ENCODE results near the gene SHC3.

DNA sequence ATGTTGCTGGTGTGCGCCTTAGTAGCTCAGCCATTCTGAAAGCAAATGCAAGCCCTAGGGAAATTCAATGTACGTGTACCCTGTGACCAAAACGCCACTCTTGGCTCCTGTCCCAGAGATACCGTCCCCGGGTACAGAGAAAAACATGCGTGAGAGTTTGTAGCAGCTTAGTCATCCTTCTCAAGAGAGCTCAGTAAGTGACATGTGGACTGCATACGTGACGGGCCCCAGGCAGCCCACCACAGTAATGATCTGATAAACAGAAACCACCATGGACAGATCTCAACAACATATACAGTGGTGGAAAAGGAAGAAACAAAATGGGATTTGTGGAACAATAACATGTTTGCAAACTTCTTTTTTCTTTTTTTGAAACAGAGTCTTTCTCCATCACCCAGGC is 142.2 kb downstream of the SHC3 start:
- TF ChIP-seq, protein P1, sequence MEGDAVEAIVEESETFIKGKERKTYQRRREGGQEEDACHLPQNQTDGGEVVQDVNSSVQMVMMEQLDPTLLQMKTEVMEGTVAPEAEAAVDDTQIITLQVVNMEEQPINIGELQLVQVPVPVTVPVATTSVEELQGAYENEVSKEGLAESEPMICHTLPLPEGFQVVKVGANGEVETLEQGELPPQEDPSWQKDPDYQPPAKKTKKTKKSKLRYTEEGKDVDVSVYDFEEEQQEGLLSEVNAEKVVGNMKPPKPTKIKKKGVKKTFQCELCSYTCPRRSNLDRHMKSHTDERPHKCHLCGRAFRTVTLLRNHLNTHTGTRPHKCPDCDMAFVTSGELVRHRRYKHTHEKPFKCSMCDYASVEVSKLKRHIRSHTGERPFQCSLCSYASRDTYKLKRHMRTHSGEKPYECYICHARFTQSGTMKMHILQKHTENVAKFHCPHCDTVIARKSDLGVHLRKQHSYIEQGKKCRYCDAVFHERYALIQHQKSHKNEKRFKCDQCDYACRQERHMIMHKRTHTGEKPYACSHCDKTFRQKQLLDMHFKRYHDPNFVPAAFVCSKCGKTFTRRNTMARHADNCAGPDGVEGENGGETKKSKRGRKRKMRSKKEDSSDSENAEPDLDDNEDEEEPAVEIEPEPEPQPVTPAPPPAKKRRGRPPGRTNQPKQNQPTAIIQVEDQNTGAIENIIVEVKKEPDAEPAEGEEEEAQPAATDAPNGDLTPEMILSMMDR (IDR thresholded peaks at IDR 0.05; ENCODE audit: extremely low read depth in 1 of 2, insufficient read depth in 1 of 2, low read depth in 1 of 2, low read length in 2 of 2): no peak
- TF ChIP-seq, protein P2, sequence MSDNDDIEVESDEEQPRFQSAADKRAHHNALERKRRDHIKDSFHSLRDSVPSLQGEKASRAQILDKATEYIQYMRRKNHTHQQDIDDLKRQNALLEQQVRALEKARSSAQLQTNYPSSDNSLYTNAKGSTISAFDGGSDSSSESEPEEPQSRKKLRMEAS (IDR thresholded peaks at IDR 0.05; ENCODE audit: insufficient read depth, insufficient read length): no peak
